Measurements from ENCODE around the gene TSPEAR. TPM values are rescaled to one million over a fixed set of nuclear protein-coding genes. Genes with fewer than 3 reads are reported as not detected.

Gene TSPEAR
- total RNA-seq, 2 experiments from 2014 or later, result not detected

GRCh38 chr21:44455524-44456213 is 255.7 kb downstream of the TSPEAR start:
- intact Hi-C loops (cut with micrococcal nuclease; ENCODE audit: unreplicated experiment), result no loop called here
- Histone ChIP-seq H3K27ac (ENCODE audit: low read depth, low read length, poor library complexity, severe bottlenecking) (no peak overlapping the region), H3K79me2 (ENCODE audit: insufficient read depth, low read depth, low read length) (no peaks in the 10 kb centered on the region), H2AFZ (ENCODE audit: low read length) (no peak overlapping the region), H3K4me2 (ENCODE audit: low read length) (no peak overlapping the region), H3K4me3 (ENCODE audit: low read depth, low read length, poor library complexity, severe bottlenecking) (no peak overlapping the region), H3K4me1 (ENCODE audit: insufficient read depth, low read length, poor library complexity, severe bottlenecking) (no peaks in the 10 kb centered on the region), H3K9me3 (ENCODE audit: low read length) (no peaks in the 10 kb centered on the region), H4K20me1 (ENCODE audit: insufficient read depth, low read length) (no peaks in the 10 kb centered on the region), H3K36me3 (ENCODE audit: insufficient read depth, low read length) (no peaks in the 10 kb centered on the region), H3K9me2 (ENCODE audit: insufficient read depth, low read length) (no peaks in the 10 kb centered on the region)
- TF ChIP-seq EZH2phosphoT487 (IDR thresholded peaks at IDR 0.05; ENCODE audit: borderline replicate concordance, low read depth, low read length) (no peak), CTCF (conservative IDR thresholded peaks at IDR 0.05; ENCODE audit: low read length) (no peak)
- DNase-seq (ENCODE audit: low spot score), result no peak
- POLR2A ChIA-PET, result no interaction called here
- CTCF ChIA-PET (ENCODE audit: unreplicated experiment), result no interaction called here
- BruUV-seq (replicated peaks), result no TSS peak

- Histone ChIP-seq H3K9me2 (ENCODE audit: insufficient read depth, low read length) (no peaks in the 10 kb centered on the region), H4K20me1 (ENCODE audit: insufficient read depth, low read length) (no peaks in the 10 kb centered on the region), H3K9me3 (ENCODE audit: low read length) (no peaks in the 10 kb centered on the region), H3K36me3 (ENCODE audit: insufficient read depth, low read length) (no peaks in the 10 kb centered on the region), H2AFZ (ENCODE audit: low read length) (no peak within 1 kb of the TSS), H3K4me1 (ENCODE audit: insufficient read depth, low read length, poor library complexity, severe bottlenecking) (no peaks in the 10 kb centered on the region), H3K4me3 (ENCODE audit: low read depth, low read length, poor library complexity, severe bottlenecking) (no peak within 1 kb of the TSS), H3K4me2 (ENCODE audit: low read length) (no peak within 1 kb of the TSS), H3K79me2 (ENCODE audit: insufficient read depth, low read depth, low read length) (no peaks in the 10 kb centered on the region), H3K27ac (ENCODE audit: low read depth, low read length, poor library complexity, severe bottlenecking) (no peak within 1 kb of the TSS)
- ChIA-PET POLR2A (no interaction called here), CTCF (ENCODE audit: unreplicated experiment) (no interaction called here)
- intact Hi-C loops (cut with micrococcal nuclease; ENCODE audit: unreplicated experiment), result no loop called here
- BruUV-seq (replicated peaks), result no TSS peak
- no peak for TF ChIP-seq CTCF (conservative IDR thresholded peaks at IDR 0.05; ENCODE audit: low read length)
- TF ChIP-seq EZH2phosphoT487 (IDR thresholded peaks at IDR 0.05; ENCODE audit: borderline replicate concordance, low read depth, low read length), result no peak
- DNase-seq (ENCODE audit: low spot score), result peak; percentile 12
These were observed 256.4 kb downstream of the TSPEAR start, which contains the start of gene LRRC3 for GRCh38 chr21:44454747-44455523. Gene LRRC3, plus strand, starts transcription at chr21:44455510. Its CDS starts 1,135 bp downstream, at chr21:44456645.

GRCh38 chr21:44454058-44454457 is 257.3 kb downstream of the TSPEAR start:
- ChIA-PET CTCF (ENCODE audit: unreplicated experiment) (no interaction called here), POLR2A (no interaction called here)
- DNase-seq (ENCODE audit: low spot score), result no peak
- TF ChIP-seq EZH2phosphoT487 (IDR thresholded peaks at IDR 0.05; ENCODE audit: borderline replicate concordance, low read depth, low read length) (no peak), CTCF (conservative IDR thresholded peaks at IDR 0.05; ENCODE audit: low read length) (no peak)
- Histone ChIP-seq H2AFZ (ENCODE audit: low read length) (no peak overlapping the region), H3K36me3 (ENCODE audit: insufficient read depth, low read length) (no peaks in the 10 kb centered on the region), H3K9me3 (ENCODE audit: low read length) (no peaks in the 10 kb centered on the region), H4K20me1 (ENCODE audit: insufficient read depth, low read length) (no peaks in the 10 kb centered on the region), H3K4me1 (ENCODE audit: insufficient read depth, low read length, poor library complexity, severe bottlenecking) (no peaks in the 10 kb centered on the region), H3K79me2 (ENCODE audit: insufficient read depth, low read depth, low read length) (no peaks in the 10 kb centered on the region), H3K4me2 (ENCODE audit: low read length) (no peak overlapping the region), H3K4me3 (ENCODE audit: low read depth, low read length, poor library complexity, severe bottlenecking) (no peak overlapping the region), H3K27ac (ENCODE audit: low read depth, low read length, poor library complexity, severe bottlenecking) (no peak overlapping the region), H3K9me2 (ENCODE audit: insufficient read depth, low read length) (no peaks in the 10 kb centered on the region)
- intact Hi-C loops (cut with micrococcal nuclease; ENCODE audit: unreplicated experiment), result no loop called here
- no TSS peak for BruUV-seq (replicated peaks)

Measured in OCI-LY7 (cell line).